Measurements from ENCODE around the gene RGS3.

- TF ChIP-seq CTCF (IDR thresholded peaks at IDR 0.05): no peak
- TF ChIP-seq POLR2A (IDR thresholded peaks at IDR 0.05): no peak
Observed at GRCh38 chr9:113444736-113445135, 18.8 kb upstream of the RGS3 start.
